Lower lobe of right lung (tissue), 2 donors: ENCODE data around the gene LY6G6D. TPM values are rescaled to one million over a fixed set of nuclear protein-coding genes. Genes with fewer than 3 reads are reported as not detected.
A peak's percentile ranks its signal among the peaks of the same experiment; 100 is the strongest.

ENCODE experiments used
- ATAC-seq, 2 donors: fragments of 200-7000 bp; cut with Tn5 transposase; one replicate each; pipeline ENCODE4 v1.9.1; 2020 to 2022; ENCODE audit warnings: mild to moderate bottlenecking in 2 of 2, moderate library complexity in 2 of 2
- DNase-seq: peaks from one replicate; pipeline ENCODE4 v3.0.0-alpha.2; 2020
- H3K27ac ChIP-seq: fragments of 200-600 bp; one replicate; pipeline ENCODE4 v1.8.0; 2022
- H3K27me3 ChIP-seq: fragments of 200-600 bp; one replicate; pipeline ENCODE4 v1.8.0; 2022; ENCODE audit warnings: low read depth
- H3K36me3 ChIP-seq: fragments of 200-600 bp; one replicate; pipeline ENCODE4 v1.8.0; 2022; ENCODE audit warnings: mild to moderate bottlenecking
- H3K4me1 ChIP-seq: fragments of 200-600 bp; one replicate; pipeline ENCODE4 v1.8.0; 2022
- H3K4me3 ChIP-seq: fragments of 200-600 bp; one replicate; pipeline ENCODE4 v1.8.0; 2022; ENCODE audit warnings: mild to moderate bottlenecking
- H3K9me3 ChIP-seq: fragments of 200-600 bp; one replicate; pipeline ENCODE4 v1.8.0; 2022
- CTCF ChIP-seq: fragments of 200-600 bp; IDR thresholded peaks from one replicate; pipeline ENCODE4 v1.8.0; 2022; ENCODE audit warnings: antibody characterized with exemption, mild to moderate bottlenecking
- intact Hi-C: fragments of 100-400 bp; cut with DNase I; formaldehyde crosslinking; loops from one replicate; pipeline ENCODE4 v1.11.0; 2022
- total RNA-seq: library from RNA; stranded (reverse); fragmentation: NEBNext Ultra II Directional; extraction: Animal tissue kit (Norgen Biotek cat#: 25700); gene quantifications from one replicate; pipeline ENCODE4 v1.2.1, GENCODE V29; 2021
- donor health status: DM: no; HTN: yes; CAD: no; lungs with severe emphysema.

LY6G6D gene
- total RNA-seq, 1 donor from 2014 or later, result not detected

DNA sequence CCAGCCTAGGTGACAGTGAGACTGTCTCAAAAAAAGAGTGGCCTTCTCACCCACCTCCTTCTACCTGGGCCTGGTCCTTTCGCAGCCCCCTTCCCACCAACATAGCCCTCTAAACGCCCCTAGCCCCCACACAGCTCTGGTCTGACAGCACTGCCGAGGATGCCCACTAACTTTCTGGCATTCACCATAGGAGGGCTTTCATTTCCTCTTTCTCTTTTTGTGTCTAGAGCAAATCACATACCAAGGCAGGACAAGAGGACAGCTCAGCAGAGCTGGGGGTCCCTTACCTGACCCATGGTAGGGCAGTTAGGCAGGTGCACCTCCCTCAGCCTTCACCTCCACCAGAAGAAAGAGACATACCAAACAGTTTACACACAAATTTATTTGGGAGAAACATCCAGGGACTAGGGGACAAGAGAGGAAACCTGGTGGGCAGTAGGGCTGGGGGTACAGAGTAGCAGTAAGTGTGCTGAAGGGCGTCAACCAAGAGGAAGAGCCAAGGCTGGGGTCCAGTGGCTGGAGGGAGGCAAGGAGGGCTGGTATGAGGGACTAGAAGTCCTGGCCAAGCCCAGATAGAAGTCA lies 38.7 kb upstream of the LY6G6D start:
- peaks cover 14% of the 10 kb centered on the region for H3K4me1 ChIP-seq
- no peaks in the 10 kb centered on the region for H3K9me3 ChIP-seq
- no peak overlapping the region for H3K4me3 ChIP-seq
- no peaks in the 10 kb centered on the region for H3K27me3 ChIP-seq
- intact Hi-C loops, result no loop called here
- no peak for TF ChIP-seq CTCF
- no peak overlapping the region for H3K27ac ChIP-seq
- peaks cover 22% of the 10 kb centered on the region for H3K36me3 ChIP-seq
- ATAC-seq (no peak), DNase-seq (no peak)

GRCh38 chr6:31676904-31677303 lies 38.2 kb upstream of the LY6G6D start:
- no peak overlapping the region for H3K27ac ChIP-seq
- ATAC-seq, result no peak
- peaks cover 19% of the 10 kb centered on the region for H3K4me1 ChIP-seq
- no peaks in the 10 kb centered on the region for H3K27me3 ChIP-seq
- TF ChIP-seq CTCF, result no peak
- DNase-seq, result no peak
- no peak overlapping the region for H3K4me3 ChIP-seq
- H3K9me3 ChIP-seq, result no peaks in the 10 kb centered on the region
- H3K36me3 ChIP-seq, result peaks cover 17% of the 10 kb centered on the region
- intact Hi-C loops, result no loop called here

DNA sequence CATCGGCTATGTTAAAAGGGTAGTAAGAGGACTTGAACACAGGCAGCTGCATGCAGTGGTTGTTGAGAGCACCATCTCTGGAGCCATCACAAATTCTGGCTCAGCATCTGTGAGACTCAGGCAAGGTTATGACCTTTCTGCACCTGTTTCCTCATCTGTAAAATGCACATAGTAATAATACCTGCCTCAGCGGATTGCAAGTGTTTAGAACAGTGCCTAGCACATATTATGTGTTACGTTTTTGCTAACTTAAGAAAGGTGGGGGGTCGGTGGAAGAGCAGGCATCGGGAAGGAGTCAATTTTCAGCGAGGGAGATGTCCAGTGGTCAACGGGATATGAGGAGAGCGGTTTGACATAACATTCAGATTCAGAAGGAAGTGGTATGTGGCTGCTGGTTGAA lies 37.2 kb upstream of the LY6G6D start:
- H3K36me3 ChIP-seq, result peaks cover 6% of the 10 kb centered on the region
- intact Hi-C loops, result no loop called here
- ATAC-seq (no peak), DNase-seq (no peak)
- no peaks in the 10 kb centered on the region for H3K9me3 ChIP-seq
- peaks cover 26% of the 10 kb centered on the region for H3K4me1 ChIP-seq
- no peak overlapping the region for H3K27ac ChIP-seq
- no peak overlapping the region for H3K4me3 ChIP-seq
- H3K27me3 ChIP-seq, result no peaks in the 10 kb centered on the region
- no peak for TF ChIP-seq CTCF

DNA sequence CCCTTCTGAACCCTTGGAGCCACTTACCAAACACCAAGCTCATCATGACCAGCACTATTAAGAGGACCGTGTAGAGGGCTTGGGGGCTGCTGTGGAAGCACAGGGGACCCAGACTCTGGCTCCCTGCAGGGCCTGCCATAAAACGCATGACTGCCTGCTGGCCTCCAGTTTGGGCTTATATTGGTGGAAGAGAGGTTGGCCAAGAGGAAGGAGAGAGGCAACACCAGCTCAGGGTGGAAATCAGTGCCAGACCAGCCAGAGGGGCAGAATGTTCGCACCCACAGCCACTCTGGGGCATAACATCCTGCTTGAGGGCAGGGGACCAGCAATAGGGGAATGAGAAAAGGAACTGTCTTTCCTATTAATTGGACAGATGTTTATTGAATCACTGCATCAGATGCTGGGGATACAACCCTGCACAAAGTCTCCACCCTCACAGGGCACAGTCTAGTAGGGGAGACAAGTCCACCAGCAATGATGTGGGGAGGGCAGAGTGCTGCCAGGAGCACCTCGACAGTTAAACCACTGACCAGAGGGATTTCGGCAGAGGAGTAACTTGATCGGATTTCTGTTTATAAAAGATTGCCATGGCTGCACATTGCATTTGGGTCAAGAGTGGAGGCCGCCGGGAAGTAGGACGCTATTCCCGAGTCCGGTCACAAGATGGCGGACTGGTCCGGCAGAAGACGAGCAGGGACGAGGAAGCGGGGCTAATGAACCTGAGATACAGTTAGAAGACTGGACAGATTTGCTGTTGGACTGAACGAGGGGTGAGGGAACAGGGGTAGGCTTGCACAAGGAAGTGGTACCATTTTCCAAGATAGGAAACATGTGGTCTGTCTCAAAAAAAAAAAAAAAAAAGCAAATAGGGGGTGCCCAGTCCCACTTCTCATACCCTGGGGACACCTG lies 34.7 kb upstream of the LY6G6D start, which contains the start of gene LY6G5C:
LY6G5C (minus strand) TSS at position 842 of the 909 bp plus-strand sequence; CDS start at position 148, 694 bp downstream.
- peak within 1 kb of the TSS; percentile 85 for H3K27ac ChIP-seq
- intact Hi-C loops, result no loop called here

More for the DNA sequence above, 34.7 kb upstream of the LY6G6D start, which contains the start of gene LY6G5C:
- Histone ChIP-seq H3K36me3 (peaks cover 10% of the 10 kb centered on the region), H3K27me3 (no peaks in the 10 kb centered on the region), H3K9me3 (no peaks in the 10 kb centered on the region), H3K4me3 (peak within 1 kb of the TSS; percentile 64), H3K4me1 (peaks cover 33% of the 10 kb centered on the region)
- peak; percentile 88 for DNase-seq
- peak; percentile 87 to 88 for ATAC-seq
- TF ChIP-seq CTCF, result peak; percentile 75
